ENCODE measurements around the gene CCDC154.

Gene CCDC154

DNA sequence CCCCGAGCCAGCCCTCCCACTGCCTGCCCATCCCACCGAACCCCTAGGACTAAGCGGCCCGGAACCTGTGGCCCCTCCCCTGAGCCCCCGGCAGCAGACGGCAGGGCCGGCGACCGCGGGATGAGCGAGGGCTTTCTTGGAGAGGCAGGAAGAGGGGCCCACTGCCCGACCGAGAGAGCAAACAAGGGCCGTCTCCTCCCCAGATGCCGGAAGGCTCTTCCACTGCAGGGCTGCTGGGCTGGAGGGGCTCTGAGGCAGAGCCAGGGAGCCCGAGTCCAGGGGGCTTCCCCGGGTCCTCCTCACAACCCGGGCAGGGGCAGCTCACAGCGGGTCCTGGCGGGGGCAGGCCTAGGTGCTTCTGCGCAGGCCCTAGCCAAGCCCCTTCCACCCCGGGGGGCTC lies 10.6 kb downstream of the CCDC154 start:
- Histone ChIP-seq H3K4me3 (ENCODE audit: low read depth in 1 of 2, low read length in 2 of 2) (no peak overlapping the region), H3K27me3 (ENCODE audit: low read depth, low read length) (no peaks in the 10 kb centered on the region), H3K36me3 (ENCODE audit: control insufficient read depth in 1 of 2, insufficient read depth in 2 of 2, low read length in 2 of 2) (no peaks in the 10 kb centered on the region), H3K4me1 (ENCODE audit: control insufficient read depth in 1 of 2, insufficient read depth in 2 of 2, low read length in 2 of 2) (no peaks in the 10 kb centered on the region), H3K9me3 (ENCODE audit: control insufficient read depth in 1 of 2, low read length in 2 of 2) (no peaks in the 10 kb centered on the region), H3K27ac (ENCODE audit: low read length) (no peak overlapping the region)

DNA sequence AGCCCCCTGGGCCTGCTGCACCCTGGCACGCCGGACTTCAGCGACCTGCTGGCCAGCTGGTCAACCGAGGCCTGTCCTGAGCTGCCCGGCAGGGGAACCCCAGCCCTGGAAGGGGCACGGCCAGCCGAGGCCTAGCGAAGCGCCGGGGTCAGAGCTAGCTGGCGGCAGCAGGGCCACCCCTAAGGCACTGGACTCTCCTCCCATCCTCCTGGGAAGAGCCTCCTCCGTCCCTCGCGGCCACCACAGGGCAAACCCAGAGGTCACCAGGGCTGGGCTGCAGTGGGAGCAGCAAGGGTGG lies 11.1 kb downstream of the CCDC154 start:
- Histone ChIP-seq H3K27ac (ENCODE audit: low read length) (no peak overlapping the region), H3K4me3 (ENCODE audit: low read depth in 1 of 2, low read length in 2 of 2) (no peak overlapping the region), H3K36me3 (ENCODE audit: control insufficient read depth in 1 of 2, insufficient read depth in 2 of 2, low read length in 2 of 2) (no peaks in the 10 kb centered on the region), H3K4me1 (ENCODE audit: control insufficient read depth in 1 of 2, insufficient read depth in 2 of 2, low read length in 2 of 2) (no peaks in the 10 kb centered on the region), H3K27me3 (ENCODE audit: low read depth, low read length) (no peaks in the 10 kb centered on the region), H3K9me3 (ENCODE audit: control insufficient read depth in 1 of 2, low read length in 2 of 2) (no peaks in the 10 kb centered on the region)

DNA sequence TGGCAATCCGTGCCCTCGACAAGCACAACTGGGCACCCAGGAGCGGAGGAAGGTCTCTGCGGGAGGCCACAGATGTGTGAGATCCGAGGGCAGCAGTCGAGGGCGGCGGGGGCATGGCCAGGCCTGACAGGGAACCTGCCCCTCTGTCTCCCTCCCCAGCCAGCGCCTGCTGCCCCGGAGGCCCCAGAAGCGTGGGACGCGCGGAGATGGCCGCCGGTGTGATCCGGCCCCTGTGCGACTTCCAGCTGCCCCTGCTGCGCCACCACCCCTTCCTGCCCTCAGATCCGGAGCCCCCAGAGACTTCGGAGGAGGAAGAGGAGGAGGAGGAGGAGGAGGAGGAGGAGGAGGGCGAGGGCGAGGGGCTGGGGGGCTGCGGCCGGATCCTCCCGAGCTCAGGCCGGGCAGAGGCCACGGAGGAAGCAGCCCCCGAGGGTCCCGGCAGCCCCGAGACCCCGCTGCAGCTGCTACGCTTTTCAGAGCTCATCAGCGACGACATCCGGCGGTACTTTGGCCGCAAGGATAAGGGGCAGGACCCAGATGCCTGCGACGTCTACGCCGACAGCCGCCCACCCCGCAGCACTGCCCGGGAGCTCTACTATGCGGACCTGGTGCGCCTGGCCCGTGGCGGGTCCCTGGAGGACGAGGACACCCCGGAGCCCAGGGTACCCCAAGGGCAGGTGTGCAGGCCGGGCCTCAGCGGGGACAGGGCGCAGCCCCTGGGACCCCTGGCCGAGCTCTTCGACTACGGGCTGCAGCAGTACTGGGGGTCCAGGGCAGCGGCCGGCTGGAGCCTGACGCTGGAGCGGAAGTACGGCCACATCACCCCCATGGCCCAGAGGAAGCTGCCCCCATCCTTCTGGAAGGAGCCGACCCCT lies 11.7 kb downstream of the CCDC154 start:
- Histone ChIP-seq H3K36me3 (ENCODE audit: control insufficient read depth in 1 of 2, insufficient read depth in 2 of 2, low read length in 2 of 2) (no peaks in the 10 kb centered on the region), H3K27me3 (ENCODE audit: low read depth, low read length) (no peaks in the 10 kb centered on the region), H3K9me3 (ENCODE audit: control insufficient read depth in 1 of 2, low read length in 2 of 2) (no peaks in the 10 kb centered on the region), H3K27ac (ENCODE audit: low read length) (no peak overlapping the region), H3K4me3 (ENCODE audit: low read depth in 1 of 2, low read length in 2 of 2) (no peak overlapping the region), H3K4me1 (ENCODE audit: control insufficient read depth in 1 of 2, insufficient read depth in 2 of 2, low read length in 2 of 2) (no peaks in the 10 kb centered on the region)

DNA sequence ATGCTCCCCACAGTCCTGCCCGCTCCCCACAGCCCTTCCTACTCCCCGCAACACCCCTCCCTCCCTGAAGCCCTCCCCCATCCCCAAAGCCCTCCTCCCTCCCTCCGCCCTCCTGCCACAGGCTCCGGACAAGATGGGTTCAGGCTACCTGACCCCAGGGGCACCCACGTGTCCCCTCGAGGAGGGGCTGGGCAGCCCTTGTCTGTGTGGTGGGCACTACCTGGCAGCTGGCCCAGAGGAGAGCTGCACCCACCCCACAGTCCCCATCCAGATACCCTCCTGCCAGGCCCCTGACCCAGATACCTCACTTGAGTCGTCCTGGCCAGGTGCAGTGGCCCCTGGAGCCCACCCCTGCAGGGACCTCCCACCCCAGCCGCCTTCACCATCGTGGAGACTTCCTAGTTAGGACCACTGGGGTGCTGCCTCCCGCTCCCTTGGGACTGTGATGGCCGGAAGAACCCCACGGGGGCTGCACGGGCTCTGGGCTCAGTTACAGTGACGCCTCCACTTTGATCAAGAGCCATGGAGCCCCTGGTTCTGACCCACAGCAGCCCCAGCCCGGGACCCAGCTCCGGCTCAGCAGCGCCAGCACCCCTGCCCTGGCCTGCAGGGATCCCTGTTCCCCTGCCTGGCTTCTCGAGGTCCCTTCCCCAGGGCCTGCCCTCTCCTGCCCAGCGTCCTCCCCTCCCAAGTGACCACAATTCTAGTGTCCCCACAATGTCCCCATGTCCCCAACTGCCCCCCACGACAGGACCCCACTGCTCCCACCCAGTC lies 12.7 kb downstream of the CCDC154 start:
- H3K27ac ChIP-seq (ENCODE audit: low read length), result no peak overlapping the region
- H3K4me1 ChIP-seq (ENCODE audit: control insufficient read depth in 1 of 2, insufficient read depth in 2 of 2, low read length in 2 of 2), result no peaks in the 10 kb centered on the region
- H3K9me3 ChIP-seq (ENCODE audit: control insufficient read depth in 1 of 2, low read length in 2 of 2), result no peaks in the 10 kb centered on the region
- H3K36me3 ChIP-seq (ENCODE audit: control insufficient read depth in 1 of 2, insufficient read depth in 2 of 2, low read length in 2 of 2), result no peaks in the 10 kb centered on the region
- no peaks in the 10 kb centered on the region for H3K27me3 ChIP-seq (ENCODE audit: low read depth, low read length)
- H3K4me3 ChIP-seq (ENCODE audit: low read depth in 1 of 2, low read length in 2 of 2), result no peak overlapping the region

DNA sequence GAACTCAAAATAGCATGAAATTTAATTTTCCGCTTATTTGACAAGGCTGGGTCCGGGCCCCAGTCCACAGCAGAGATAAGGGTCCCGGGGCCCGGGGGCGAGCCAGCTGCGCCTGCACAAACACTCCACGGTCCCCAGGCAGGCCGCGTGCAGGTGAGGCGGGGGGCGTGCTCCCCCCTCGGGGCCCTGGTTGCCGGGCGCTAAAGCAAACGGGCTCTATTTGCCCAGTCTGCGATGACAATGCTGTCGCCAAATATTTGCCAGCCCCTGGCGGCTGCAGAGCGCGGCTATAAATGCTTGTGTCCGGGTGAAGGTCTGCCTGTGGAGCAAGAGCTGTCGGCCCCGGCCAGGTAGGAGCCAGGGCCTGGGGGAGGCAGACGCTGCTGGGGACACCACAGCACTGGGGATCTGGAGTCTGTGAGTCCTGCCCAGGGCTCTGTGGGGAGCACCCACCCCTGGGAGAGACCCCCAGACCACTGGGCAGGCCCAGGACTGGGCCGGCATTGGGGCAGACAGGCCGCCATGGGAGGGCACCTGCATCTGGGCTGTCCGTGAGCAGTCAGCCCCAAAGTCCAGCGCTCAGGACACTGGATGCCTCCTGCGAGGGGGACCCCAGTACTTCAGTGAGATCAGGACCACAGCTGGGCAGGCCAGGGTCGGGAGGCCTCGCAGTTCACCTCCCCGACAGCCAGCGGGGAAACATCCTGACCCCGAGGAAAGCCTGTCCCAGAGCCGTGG lies 13.4 kb downstream of the CCDC154 start, which contains the start of gene PERCC1:
Gene PERCC1, plus strand, starts transcription at position 320 of the 738 bp plus-strand sequence. CDS start 1,516 bp downstream, outside the sequence.
- H3K4me1 ChIP-seq (ENCODE audit: control insufficient read depth in 1 of 2, insufficient read depth in 2 of 2, low read length in 2 of 2), result no peaks in the 10 kb centered on the region
- H3K4me3 ChIP-seq (ENCODE audit: low read depth in 1 of 2, low read length in 2 of 2), result no peak within 1 kb of the TSS
- H3K9me3 ChIP-seq (ENCODE audit: control insufficient read depth in 1 of 2, low read length in 2 of 2), result no peaks in the 10 kb centered on the region
- H3K36me3 ChIP-seq (ENCODE audit: control insufficient read depth in 1 of 2, insufficient read depth in 2 of 2, low read length in 2 of 2), result no peaks in the 10 kb centered on the region
- H3K27ac ChIP-seq (ENCODE audit: low read length), result no peak within 1 kb of the TSS
- H3K27me3 ChIP-seq (ENCODE audit: low read depth, low read length), result no peaks in the 10 kb centered on the region

DNA sequence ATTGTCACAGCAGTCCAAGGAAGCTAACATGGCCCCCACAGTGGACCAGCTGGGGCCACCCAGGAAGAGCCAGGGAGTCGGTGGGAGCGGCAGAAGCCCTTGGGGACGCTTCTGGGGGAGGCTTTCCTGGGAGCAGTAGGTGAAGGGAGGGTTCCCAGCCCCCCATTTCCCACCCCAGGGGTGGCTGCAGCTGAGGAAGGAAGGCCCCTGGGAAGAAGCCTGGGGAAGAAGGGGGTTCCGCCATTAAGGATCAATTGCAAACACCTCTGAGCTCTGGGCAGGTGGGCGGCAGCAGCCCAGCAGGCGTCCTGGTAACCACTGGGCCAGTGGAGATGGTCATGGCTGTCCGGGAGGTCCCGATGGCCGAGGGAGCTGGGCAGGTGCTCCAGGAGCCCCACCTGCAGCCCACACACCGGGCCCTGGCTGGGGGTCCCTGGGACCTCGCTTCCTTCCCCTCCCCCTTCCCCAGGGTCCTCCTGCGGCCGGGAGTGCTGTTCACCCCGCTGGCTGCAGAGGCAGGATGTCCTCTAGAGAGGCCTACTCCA lies 14.1 kb downstream of the CCDC154 start:
- Histone ChIP-seq H3K4me3 (ENCODE audit: low read depth in 1 of 2, low read length in 2 of 2) (no peak overlapping the region), H3K27me3 (ENCODE audit: low read depth, low read length) (no peaks in the 10 kb centered on the region), H3K27ac (ENCODE audit: low read length) (no peak overlapping the region), H3K4me1 (ENCODE audit: control insufficient read depth in 1 of 2, insufficient read depth in 2 of 2, low read length in 2 of 2) (no peaks in the 10 kb centered on the region), H3K9me3 (ENCODE audit: control insufficient read depth in 1 of 2, low read length in 2 of 2) (no peaks in the 10 kb centered on the region), H3K36me3 (ENCODE audit: control insufficient read depth in 1 of 2, insufficient read depth in 2 of 2, low read length in 2 of 2) (no peaks in the 10 kb centered on the region)

DNA sequence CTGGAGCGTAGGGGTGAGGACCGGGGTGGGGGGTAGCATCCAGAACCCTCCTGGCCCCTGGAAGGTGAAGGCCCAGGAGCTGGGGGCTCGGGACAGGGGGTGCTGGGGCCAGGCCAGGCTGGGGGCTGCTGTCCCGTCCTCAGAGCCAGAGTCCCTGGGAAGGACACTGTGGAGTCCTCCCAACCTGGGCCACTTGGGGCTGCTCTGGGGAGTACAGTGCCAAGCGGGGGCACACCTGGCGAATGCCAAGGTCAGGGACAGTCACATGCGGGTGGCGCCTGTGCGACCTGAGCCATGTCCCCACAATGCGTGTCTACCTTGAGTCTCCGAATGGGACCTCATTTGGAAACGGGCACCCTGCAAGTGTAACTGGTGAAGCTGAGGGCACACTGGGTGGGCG lies 14.7 kb downstream of the CCDC154 start:
- H3K4me1 ChIP-seq (ENCODE audit: control insufficient read depth in 1 of 2, insufficient read depth in 2 of 2, low read length in 2 of 2), result no peaks in the 10 kb centered on the region

DNA sequence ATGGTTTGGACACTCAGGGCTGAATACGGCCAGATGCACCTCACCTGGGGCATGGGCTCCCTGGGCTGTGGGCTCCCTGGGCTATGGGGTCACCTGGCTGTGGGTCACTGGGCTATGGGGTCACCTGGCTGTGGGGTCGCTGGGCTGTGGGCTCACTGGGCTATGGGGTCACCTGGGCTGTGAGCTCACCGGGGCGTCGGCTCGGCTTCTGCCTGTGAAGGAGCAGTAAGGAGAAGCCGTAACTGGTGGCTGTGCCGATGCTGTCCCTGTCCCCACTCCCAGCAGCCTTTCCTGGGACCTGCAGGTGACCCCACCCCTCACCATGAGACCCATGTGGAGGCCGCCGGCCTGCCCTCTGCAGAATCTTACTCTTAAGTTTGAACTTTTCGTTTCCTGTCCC lies 15.3 kb downstream of the CCDC154 start:
- no peaks in the 10 kb centered on the region for H3K9me3 ChIP-seq (ENCODE audit: control insufficient read depth in 1 of 2, low read length in 2 of 2)
- H3K27ac ChIP-seq (ENCODE audit: low read length), result no peak overlapping the region
- H3K27me3 ChIP-seq (ENCODE audit: low read depth, low read length), result no peaks in the 10 kb centered on the region
- H3K4me3 ChIP-seq (ENCODE audit: low read depth in 1 of 2, low read length in 2 of 2), result no peak overlapping the region
- no peaks in the 10 kb centered on the region for H3K4me1 ChIP-seq (ENCODE audit: control insufficient read depth in 1 of 2, insufficient read depth in 2 of 2, low read length in 2 of 2)
- no peaks in the 10 kb centered on the region for H3K36me3 ChIP-seq (ENCODE audit: control insufficient read depth in 1 of 2, insufficient read depth in 2 of 2, low read length in 2 of 2)

More for the DNA sequence above, 14.7 kb downstream of the CCDC154 start:
- H3K27ac ChIP-seq (ENCODE audit: low read length), result no peak overlapping the region
- no peaks in the 10 kb centered on the region for H3K9me3 ChIP-seq (ENCODE audit: control insufficient read depth in 1 of 2, low read length in 2 of 2)
- H3K27me3 ChIP-seq (ENCODE audit: low read depth, low read length), result no peaks in the 10 kb centered on the region
- H3K36me3 ChIP-seq (ENCODE audit: control insufficient read depth in 1 of 2, insufficient read depth in 2 of 2, low read length in 2 of 2), result no peaks in the 10 kb centered on the region
- H3K4me3 ChIP-seq (ENCODE audit: low read depth in 1 of 2, low read length in 2 of 2), result no peak overlapping the region

DNA sequence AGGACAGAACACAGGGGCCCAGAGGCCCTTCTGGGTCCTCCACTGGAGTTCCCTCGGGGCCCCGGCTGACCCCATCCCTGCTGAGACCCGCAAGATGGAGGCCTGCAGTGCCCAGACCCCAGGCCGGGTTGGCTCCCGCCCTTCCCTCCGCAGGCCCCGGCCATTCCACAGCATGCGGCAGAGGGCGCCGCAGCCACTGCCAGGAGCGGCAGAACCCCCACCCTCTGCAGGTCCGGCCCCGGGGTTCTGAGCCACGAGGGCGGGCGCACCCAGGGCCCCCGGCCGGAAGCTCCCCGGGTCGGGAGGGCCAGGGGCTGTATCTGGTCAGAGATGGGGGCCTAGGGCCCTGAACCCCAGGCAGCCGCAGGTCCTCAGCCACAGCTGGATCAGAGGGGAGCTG lies 15.8 kb downstream of the CCDC154 start:
- Histone ChIP-seq H3K27me3 (ENCODE audit: low read depth, low read length) (no peaks in the 10 kb centered on the region), H3K27ac (ENCODE audit: low read length) (no peak overlapping the region), H3K9me3 (ENCODE audit: control insufficient read depth in 1 of 2, low read length in 2 of 2) (no peaks in the 10 kb centered on the region), H3K4me3 (ENCODE audit: low read depth in 1 of 2, low read length in 2 of 2) (no peak overlapping the region), H3K4me1 (ENCODE audit: control insufficient read depth in 1 of 2, insufficient read depth in 2 of 2, low read length in 2 of 2) (no peaks in the 10 kb centered on the region), H3K36me3 (ENCODE audit: control insufficient read depth in 1 of 2, insufficient read depth in 2 of 2, low read length in 2 of 2) (no peaks in the 10 kb centered on the region)

DNA sequence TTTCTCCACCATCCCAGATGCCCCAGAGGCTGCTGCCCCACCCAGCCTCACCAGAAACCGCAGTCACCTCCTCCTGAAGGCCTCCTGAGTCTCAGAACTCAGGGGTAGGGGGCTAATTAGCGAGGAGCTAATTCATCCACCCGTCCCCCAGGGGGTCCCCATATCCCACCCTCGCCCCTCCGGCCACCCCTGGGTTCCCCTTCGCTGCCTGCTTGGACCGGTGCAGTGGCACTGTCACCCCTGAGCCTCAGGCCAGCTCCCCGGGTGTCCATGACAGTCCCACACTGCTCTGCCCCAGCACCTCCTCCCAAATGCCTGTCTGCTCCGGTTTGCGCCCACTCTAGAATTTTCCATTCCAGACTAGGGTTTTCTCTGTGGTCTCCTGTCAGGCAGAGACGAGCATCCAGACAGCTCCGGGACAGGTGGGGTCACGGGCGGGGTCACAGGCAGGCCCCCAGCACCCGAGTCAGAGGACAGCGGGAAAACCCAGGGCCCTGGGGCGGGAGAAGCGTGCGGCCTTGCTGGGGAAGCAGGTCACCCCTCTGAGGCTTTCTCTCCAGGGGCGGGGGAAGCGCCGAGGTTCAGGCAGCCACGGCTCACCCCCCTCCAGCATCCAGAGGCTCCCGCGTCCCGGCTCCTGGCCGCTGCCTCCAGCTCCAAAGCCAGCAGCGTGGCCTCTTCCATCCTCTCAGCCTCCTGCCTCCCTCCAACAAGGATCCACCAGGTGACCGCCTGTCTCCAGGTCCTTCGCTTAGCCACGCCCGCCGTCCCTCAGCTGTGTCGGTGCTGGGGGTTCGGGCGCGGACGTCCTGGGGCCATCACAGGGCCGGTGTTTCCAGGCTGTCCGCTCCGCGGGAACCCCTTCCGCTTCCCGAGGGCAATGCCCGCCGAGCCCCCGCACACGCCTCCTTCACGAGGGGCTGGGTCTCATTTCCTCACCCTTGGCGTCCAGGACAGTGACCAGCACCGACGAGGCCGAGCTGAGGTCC lies 16.6 kb downstream of the CCDC154 start:
- Histone ChIP-seq H3K36me3 (ENCODE audit: control insufficient read depth in 1 of 2, insufficient read depth in 2 of 2, low read length in 2 of 2) (no peaks in the 10 kb centered on the region), H3K27ac (ENCODE audit: low read length) (no peak overlapping the region), H3K9me3 (ENCODE audit: control insufficient read depth in 1 of 2, low read length in 2 of 2) (no peaks in the 10 kb centered on the region), H3K27me3 (ENCODE audit: low read depth, low read length) (no peaks in the 10 kb centered on the region), H3K4me3 (ENCODE audit: low read depth in 1 of 2, low read length in 2 of 2) (no peak overlapping the region), H3K4me1 (ENCODE audit: control insufficient read depth in 1 of 2, insufficient read depth in 2 of 2, low read length in 2 of 2) (no peaks in the 10 kb centered on the region)
